B cell (primary cell): ENCODE measurements around the gene MIPEP.

Experiments
- EZH2 ChIP-seq: IDR thresholded peaks from 2 replicates; pipeline ENCODE4 v1.6.1; 2012; ENCODE audit warnings: borderline replicate concordance, low read depth, mild to moderate bottlenecking, moderate library complexity, low read length; ENCODE audit not compliant: insufficient read depth, poor library complexity, severe bottlenecking
- TF ChIP-seq, protein P1 (sequence below): fragments of 200-600 bp; IDR thresholded peaks from one replicate; pipeline ENCODE4 v1.8.0; 2022; ENCODE audit warnings: antibody characterized with exemption, mild to moderate bottlenecking

- TF ChIP-seq EZH2 = no peak
- TF ChIP-seq, protein P1, sequence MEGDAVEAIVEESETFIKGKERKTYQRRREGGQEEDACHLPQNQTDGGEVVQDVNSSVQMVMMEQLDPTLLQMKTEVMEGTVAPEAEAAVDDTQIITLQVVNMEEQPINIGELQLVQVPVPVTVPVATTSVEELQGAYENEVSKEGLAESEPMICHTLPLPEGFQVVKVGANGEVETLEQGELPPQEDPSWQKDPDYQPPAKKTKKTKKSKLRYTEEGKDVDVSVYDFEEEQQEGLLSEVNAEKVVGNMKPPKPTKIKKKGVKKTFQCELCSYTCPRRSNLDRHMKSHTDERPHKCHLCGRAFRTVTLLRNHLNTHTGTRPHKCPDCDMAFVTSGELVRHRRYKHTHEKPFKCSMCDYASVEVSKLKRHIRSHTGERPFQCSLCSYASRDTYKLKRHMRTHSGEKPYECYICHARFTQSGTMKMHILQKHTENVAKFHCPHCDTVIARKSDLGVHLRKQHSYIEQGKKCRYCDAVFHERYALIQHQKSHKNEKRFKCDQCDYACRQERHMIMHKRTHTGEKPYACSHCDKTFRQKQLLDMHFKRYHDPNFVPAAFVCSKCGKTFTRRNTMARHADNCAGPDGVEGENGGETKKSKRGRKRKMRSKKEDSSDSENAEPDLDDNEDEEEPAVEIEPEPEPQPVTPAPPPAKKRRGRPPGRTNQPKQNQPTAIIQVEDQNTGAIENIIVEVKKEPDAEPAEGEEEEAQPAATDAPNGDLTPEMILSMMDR = no peak
These were observed 202.3 kb downstream of the MIPEP start for GRCh38 chr13:23686948-23687347.
